Activated CD4-positive, alpha-beta memory T cell treated with anti-CD3 and anti-CD28 coated beads for 36 hours (primary cell): ENCODE measurements around the gene USP53. TPM values are rescaled to one million over a fixed set of nuclear protein-coding genes. Genes with fewer than 3 reads are reported as not detected.
"Not testable (repeated sequence)": the region's sequence is repeated elsewhere in the genome, so short reads cannot be mapped to it uniquely, and the experiment has no call there.

Experiments
- CTCF ChIA-PET: fragments of 350-600 bp; sonication (Branson Sonifier 250); formaldehyde crosslinking; loops from one replicate; lab custom pipeline; 2021; ENCODE audit warnings: antibody characterized with exemption, inconsistent platforms; lab: Charles Lee
- POLR2A ChIA-PET: fragments of 350-600 bp; sonication (Branson Sonifier 250); formaldehyde crosslinking; loops from one replicate; lab custom pipeline; 2021; ENCODE audit warnings: antibody characterized with exemption; lab: Charles Lee
- DNase-seq: peaks from one replicate; pipeline ENCODE4 v3.0.0-alpha.2; 2020
- H3K27ac Mint-ChIP-seq: one replicate; pipeline ENCODE4 v1.8.0; 2021; ENCODE audit warnings: mixed read lengths
- H3K27me3 Mint-ChIP-seq: one replicate; pipeline ENCODE4 v1.8.0; 2021; ENCODE audit warnings: mixed read lengths
- H3K36me3 Mint-ChIP-seq: one replicate; pipeline ENCODE4 v1.8.0; 2021; ENCODE audit warnings: mixed read lengths
- H3K4me1 Mint-ChIP-seq: one replicate; pipeline ENCODE4 v1.8.0; 2021; ENCODE audit warnings: low read depth, mixed read lengths
- H3K4me3 Mint-ChIP-seq: one replicate; pipeline ENCODE4 v1.8.0; 2021; ENCODE audit warnings: mild to moderate bottlenecking, mixed read lengths
- H3K9me3 Mint-ChIP-seq: one replicate; pipeline ENCODE4 v1.8.0; 2021; ENCODE audit warnings: mixed read lengths
- intact Hi-C: fragments of 100-400 bp; cut with micrococcal nuclease; formaldehyde crosslinking; loops from one replicate; pipeline ENCODE4 v1.15.1; 2023
- total RNA-seq, 2 experiments: library from RNA; stranded (reverse); gene quantifications; one replicate each; pipeline ENCODE4 v1.2.3, GENCODE V29; 2021

Gene USP53
- total RNA-seq, 2 experiments from 2014 or later: 9.5 to 10.5 TPM

DNA sequence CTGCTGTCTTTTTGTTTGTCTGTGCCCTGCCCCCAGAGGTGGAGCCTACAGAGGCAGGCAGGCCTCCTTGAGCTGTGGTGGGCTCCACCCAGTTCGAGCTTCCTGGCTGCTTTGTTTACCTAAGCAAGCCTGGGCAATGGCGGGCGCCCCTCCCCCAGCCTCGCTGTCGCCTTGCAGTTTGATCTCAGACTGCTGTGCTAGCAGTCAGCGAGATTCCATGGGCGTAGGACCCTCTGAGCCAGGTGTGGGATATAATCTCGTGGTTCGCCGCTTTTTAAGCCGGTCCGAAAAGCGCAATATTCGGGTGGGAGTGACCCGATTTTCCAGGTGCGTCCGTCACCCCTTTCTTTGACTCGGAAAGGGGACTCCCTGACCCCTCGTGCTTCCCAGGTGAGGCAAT is 67.0 kb downstream of the USP53 start:
- H3K4me1 Mint-ChIP-seq: peaks cover 24% of the 10 kb centered on the region
- H3K36me3 Mint-ChIP-seq, H3K9me3 Mint-ChIP-seq, H3K27ac Mint-ChIP-seq, POLR2A ChIA-PET, H3K4me3 Mint-ChIP-seq, DNase-seq, intact Hi-C loops, H3K27me3 Mint-ChIP-seq, CTCF ChIA-PET: not testable (repeated sequence)

DNA sequence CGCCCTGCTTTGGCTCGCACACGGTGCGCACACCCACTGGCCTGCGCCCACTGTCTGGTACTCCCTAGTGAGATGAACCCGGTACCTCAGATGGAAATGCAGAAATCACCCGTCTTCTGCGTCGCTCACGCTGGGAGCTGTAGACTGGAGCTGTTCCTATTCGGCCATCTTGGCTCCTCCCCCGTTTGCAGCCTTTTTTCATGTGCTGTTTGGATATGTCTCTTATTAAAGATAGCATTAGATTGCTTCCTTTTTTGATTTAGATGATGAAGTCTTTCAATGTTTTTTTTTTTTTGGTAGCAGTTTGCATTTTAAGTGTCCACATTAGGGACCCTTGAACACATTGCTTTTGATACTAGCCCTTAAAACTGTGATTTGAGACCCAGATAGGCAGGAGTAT is 67.4 kb downstream of the USP53 start:
- H3K9me3 Mint-ChIP-seq, intact Hi-C loops, CTCF ChIA-PET, POLR2A ChIA-PET, H3K27ac Mint-ChIP-seq, H3K4me3 Mint-ChIP-seq, H3K36me3 Mint-ChIP-seq, H3K27me3 Mint-ChIP-seq, DNase-seq: not testable (repeated sequence)
- peaks cover 27% of the 10 kb centered on the region for H3K4me1 Mint-ChIP-seq

DNA sequence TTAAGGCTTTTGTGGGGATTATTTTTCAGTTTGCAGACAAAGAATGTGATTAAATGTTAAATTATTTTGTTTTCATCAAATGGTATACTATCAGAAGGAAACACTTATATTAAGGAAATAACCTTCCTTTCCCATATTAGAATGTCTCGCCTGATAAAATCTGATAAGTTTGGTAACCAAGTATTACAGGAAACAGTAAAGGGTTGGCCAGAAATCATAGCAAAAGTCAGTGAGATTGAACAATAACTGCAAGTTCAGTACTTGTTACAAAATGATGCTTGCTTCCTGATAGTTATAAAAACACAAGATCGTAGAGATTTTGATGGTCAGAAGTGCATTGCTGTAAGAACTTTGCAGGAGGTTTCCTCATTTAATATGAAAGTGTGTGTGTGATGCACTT is 68.9 kb downstream of the USP53 start:
- H3K27me3 Mint-ChIP-seq: no peaks in the 10 kb centered on the region
- intact Hi-C loops: no loop called here
- H3K36me3 Mint-ChIP-seq: peaks cover 6% of the 10 kb centered on the region
- ChIA-PET POLR2A (no interaction called here), CTCF (no interaction called here)
- no peak overlapping the region for H3K27ac Mint-ChIP-seq
- DNase-seq: no peak
- H3K4me3 Mint-ChIP-seq: no peak overlapping the region
- H3K9me3 Mint-ChIP-seq: no peaks in the 10 kb centered on the region
- H3K4me1 Mint-ChIP-seq: peaks cover 31% of the 10 kb centered on the region

DNA sequence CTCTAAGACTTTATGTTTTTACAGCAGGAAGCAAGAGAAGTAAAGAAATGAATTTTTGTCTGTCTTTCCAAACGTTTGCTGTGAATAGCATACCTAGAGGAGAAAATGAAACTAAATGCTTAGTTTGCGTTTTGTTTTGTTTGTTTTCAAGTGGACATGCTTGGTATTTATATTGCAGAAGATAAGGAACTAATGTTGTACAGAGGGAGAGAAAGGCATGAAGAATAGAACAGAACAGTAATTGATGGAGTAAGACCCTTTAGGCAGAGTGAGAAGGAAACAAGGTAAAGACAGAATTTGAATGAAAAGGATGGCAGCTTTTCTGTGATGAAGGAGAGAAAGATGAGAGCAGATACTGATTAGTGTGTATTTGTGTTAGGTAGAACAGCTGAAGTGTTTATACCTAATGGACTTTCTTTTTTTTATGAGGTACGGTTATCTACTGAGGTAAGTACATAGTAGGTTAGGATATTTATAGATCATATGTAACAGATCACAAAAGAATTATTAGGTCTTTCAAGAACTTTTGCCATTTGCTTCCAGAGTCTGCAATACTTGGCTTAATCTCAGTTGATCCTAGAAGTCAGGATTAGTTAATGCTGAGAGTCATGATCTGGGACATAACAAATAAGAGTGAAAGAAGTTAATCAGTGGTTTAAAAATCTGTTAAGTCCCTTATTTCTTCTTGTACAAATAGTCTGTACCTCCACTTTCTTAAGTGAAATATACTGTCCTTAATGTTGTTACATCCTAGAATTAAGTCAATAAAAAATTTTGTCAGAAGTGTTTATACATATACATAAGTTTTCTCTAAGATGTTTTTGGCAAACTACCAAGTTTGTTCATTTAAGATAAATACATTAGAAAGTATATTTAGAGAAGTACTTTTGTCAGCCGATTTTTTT is 72.6 kb downstream of the USP53 start:
- POLR2A ChIA-PET: no interaction called here
- Mint-ChIP-seq H3K27ac (peak overlapping the region; percentile 11), H3K9me3 (no peaks in the 10 kb centered on the region), H3K27me3 (no peaks in the 10 kb centered on the region), H3K4me1 (peaks cover 28% of the 10 kb centered on the region), H3K36me3 (peaks cover under 1% of the 10 kb centered on the region), H3K4me3 (peak overlapping the region; percentile 45)
- DNase-seq: no peak
- CTCF ChIA-PET: interaction anchor here (0.6 kb wide), 1 partner anchor 244 kb away, joined by 5 read pairs; no protein-coding TSS in a partner anchor
- intact Hi-C loops: no loop called here

DNA sequence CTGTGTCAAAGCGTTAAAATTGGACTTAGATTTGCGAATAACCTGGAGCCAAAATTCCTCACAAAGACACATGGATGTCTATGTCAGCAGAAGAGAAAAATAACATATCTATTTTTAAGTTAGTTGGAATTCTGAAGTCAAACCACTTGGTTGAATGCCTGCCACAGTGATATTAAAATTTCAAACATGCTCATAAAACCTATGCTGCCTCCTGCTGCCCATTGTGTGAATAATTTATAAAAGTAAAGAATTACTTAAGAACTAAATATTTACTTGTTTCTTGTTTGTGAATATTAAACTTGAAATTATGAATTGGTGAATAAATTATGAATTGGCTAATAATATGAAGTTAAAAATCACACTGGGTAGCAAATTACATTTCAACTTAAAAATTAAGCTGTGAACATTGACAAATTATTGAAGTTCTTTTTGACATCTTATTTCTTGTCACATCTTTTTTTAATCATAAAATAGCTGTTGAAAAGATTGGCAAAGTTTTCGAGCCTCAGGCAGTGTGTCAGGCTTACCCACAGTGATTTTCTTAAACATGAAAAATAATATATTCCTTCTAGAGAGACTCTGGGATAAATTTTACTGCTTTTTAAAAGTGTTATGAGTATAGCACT is 74.0 kb downstream of the USP53 start:
- ChIA-PET POLR2A (no interaction called here), CTCF (interaction anchor here (0.7 to 1.1 kb wide), 5 partner anchors 12 to 512 kb away, joined by 3 to 34 read pairs (median 4); a partner anchor contains a TSS)

DNA sequence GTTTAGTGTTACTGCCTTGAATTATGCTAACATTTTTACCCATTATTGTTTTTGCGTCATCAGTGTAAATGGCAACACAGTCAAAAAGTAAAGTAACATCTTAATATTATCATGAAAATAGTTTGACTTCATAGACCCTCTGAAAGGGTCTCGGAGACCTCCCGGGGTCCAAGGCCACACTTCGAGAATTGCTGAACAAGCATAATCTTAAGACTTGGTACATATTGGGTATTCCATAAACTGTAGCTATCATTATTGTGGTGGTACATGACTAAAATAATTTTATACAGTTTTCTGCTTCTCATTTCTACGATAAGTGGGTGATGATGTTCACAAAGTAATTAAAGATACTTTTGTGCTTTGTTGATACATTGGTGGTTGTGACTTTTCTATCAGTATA is 76.8 kb downstream of the USP53 start:
- ChIA-PET POLR2A (interaction anchor here (1.0 to 1.2 kb wide), 2 partner anchors 11 to 76 kb away, joined by 4 to 5 read pairs; a partner anchor contains a TSS), CTCF (interaction anchor here (0.7 to 6.3 kb wide), 2 partner anchors 11 to 248 kb away, joined by 3 to 56 read pairs; no protein-coding TSS in a partner anchor)
- no peak overlapping the region for H3K27ac Mint-ChIP-seq
- H3K4me1 Mint-ChIP-seq: peaks cover 7% of the 10 kb centered on the region
- no peak for DNase-seq
- H3K9me3 Mint-ChIP-seq: no peaks in the 10 kb centered on the region
- no peaks in the 10 kb centered on the region for H3K27me3 Mint-ChIP-seq
- intact Hi-C loops: no loop called here
- H3K4me3 Mint-ChIP-seq: no peak overlapping the region
- H3K36me3 Mint-ChIP-seq: no peaks in the 10 kb centered on the region

More for the DNA sequence above, 74.0 kb downstream of the USP53 start:
- no peaks in the 10 kb centered on the region for H3K36me3 Mint-ChIP-seq
- H3K4me3 Mint-ChIP-seq: no peak overlapping the region
- no peak overlapping the region for H3K27ac Mint-ChIP-seq
- intact Hi-C loops: loop anchor here (1.0 kb wide), 2 partner anchors 74 to 244 kb away; partner anchors contain the start of gene USP53
- peaks cover 16% of the 10 kb centered on the region for H3K4me1 Mint-ChIP-seq
- peak; percentile 22 for DNase-seq
- no peaks in the 10 kb centered on the region for H3K9me3 Mint-ChIP-seq
- H3K27me3 Mint-ChIP-seq: no peaks in the 10 kb centered on the region

DNA sequence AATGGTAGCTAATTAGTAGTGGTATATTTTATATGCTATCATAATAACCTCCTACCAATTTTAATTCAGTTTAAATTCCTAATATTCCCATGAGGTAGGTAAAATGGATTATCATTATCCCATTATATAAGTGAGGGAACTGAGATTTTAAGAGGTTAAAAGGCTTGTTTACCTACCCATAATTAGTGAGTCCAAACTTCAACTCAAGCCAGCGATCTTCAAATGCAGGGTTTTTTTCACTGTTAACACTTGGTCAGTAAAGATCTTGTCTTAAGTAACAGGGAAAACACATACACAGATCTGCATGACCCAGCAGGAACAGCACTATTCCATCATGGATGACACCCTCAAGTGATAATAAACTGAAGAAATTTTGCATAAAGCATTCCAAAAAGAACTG is 78.1 kb downstream of the USP53 start:
- ChIA-PET CTCF (interaction anchor here (6.3 kb wide), 1 partner anchor 249 kb away, joined by 56 read pairs; no protein-coding TSS in a partner anchor), POLR2A (interaction anchor here (1.2 kb wide), 1 partner anchor 9 kb away, joined by 5 read pairs; a partner anchor contains a TSS)
- intact Hi-C loops: no loop called here
- no peak for DNase-seq
- no peaks in the 10 kb centered on the region for H3K4me1 Mint-ChIP-seq
- H3K27ac Mint-ChIP-seq: no peak overlapping the region
- H3K4me3 Mint-ChIP-seq: no peak overlapping the region
- no peaks in the 10 kb centered on the region for H3K36me3 Mint-ChIP-seq
- H3K9me3 Mint-ChIP-seq: no peaks in the 10 kb centered on the region
- no peaks in the 10 kb centered on the region for H3K27me3 Mint-ChIP-seq

DNA sequence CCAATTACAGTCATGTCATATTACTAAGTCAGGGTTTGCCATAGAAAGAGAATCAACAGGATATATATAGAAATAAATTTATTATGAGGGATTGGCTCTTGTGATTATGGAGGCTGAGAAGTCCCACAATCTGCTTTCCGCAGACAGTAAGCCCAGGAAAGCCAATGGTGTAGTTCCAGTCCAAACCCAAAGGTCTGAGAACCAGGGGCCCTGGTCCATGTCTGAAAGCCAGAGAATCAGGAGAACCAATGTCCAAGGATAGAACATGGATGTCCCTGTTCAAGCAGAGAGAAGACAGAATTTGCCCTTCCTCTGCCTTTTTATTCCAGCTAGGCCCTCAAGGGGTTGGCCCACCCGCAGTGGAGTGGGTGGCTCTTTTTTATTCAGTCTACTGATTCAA is 83.8 kb downstream of the USP53 start:
- ChIA-PET CTCF (interaction anchor here (1.8 kb wide), 1 partner anchor 254 kb away, joined by 7 read pairs; no protein-coding TSS in a partner anchor), POLR2A (no interaction called here)
- Mint-ChIP-seq H3K4me1 (peaks cover 26% of the 10 kb centered on the region), H3K9me3 (no peaks in the 10 kb centered on the region), H3K4me3 (no peak overlapping the region), H3K36me3 (peaks cover 38% of the 10 kb centered on the region), H3K27me3 (no peaks in the 10 kb centered on the region), H3K27ac (no peak overlapping the region)
- intact Hi-C loops: no loop called here
- DNase-seq: no peak

DNA sequence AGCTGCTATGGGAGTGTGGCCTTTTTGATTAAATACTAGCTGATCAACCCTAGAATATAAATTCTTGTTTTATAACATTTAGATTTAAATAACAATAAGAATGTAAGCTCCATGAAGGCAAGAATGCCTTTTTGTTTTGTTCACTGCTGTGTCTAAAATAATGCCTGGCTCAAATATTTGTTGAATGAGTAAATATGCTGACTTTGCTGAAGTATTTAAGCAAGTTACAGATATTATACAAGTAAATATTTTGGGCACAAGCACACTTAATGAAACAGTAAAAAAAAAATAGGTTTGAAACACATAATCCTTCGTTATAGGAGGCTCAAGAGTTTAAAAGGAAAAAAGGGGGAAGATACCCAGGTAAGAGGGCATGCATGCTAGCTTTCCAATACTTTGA is 85.3 kb downstream of the USP53 start:
- POLR2A ChIA-PET: no interaction called here
- Mint-ChIP-seq H3K27ac (no peak overlapping the region), H3K4me1 (peaks cover 30% of the 10 kb centered on the region), H3K9me3 (no peaks in the 10 kb centered on the region), H3K36me3 (peaks cover 38% of the 10 kb centered on the region), H3K4me3 (no peak overlapping the region), H3K27me3 (no peaks in the 10 kb centered on the region)
- intact Hi-C loops: no loop called here
- CTCF ChIA-PET: interaction anchor here (1.1 to 4.4 kb wide), 3 partner anchors 11 to 316 kb away, joined by 3 to 35 read pairs (median 5); no protein-coding TSS in a partner anchor
- DNase-seq: no peak

DNA sequence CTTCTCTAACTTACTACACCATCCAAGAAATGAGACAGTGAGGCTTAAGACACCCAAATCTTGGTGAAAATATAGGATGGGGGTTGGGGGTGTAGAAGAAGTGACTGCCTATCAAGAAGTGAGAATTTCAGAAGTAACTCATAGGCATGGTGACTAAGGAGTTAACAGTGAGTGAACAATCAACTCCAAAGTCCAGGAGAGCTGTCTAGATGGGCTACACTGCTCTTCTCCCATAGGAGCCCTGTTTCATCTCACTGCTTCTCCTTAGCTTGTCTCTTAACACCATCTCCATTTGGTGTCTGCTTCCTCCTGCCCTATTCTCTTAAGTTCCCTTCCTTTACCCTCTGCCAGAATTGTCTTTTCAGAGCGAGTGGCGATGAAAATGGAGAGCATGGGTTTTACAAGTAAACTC is 86.8 kb downstream of the USP53 start:
- Mint-ChIP-seq H3K4me3 (peak overlapping the region; percentile 96), H3K27me3 (no peaks in the 10 kb centered on the region), H3K4me1 (peaks cover 30% of the 10 kb centered on the region), H3K27ac (peak overlapping the region; percentile 97), H3K9me3 (no peaks in the 10 kb centered on the region), H3K36me3 (peaks cover 38% of the 10 kb centered on the region)
- CTCF ChIA-PET: interaction anchor here (0.6 to 4.4 kb wide), 7 partner anchors 62 to 527 kb away, joined by 3 to 35 read pairs (median 4); no protein-coding TSS in a partner anchor
- no peak for DNase-seq
- intact Hi-C loops: loop anchor here (1.0 kb wide), 2 partner anchors 8 to 61 kb away; no protein-coding TSS in a partner anchor
- POLR2A ChIA-PET: interaction anchor here (1.0 to 2.5 kb wide), 4 partner anchors 9 to 155 kb away, joined by 3 to 23 read pairs (median 8); partner anchors contain the start of gene USP53

DNA sequence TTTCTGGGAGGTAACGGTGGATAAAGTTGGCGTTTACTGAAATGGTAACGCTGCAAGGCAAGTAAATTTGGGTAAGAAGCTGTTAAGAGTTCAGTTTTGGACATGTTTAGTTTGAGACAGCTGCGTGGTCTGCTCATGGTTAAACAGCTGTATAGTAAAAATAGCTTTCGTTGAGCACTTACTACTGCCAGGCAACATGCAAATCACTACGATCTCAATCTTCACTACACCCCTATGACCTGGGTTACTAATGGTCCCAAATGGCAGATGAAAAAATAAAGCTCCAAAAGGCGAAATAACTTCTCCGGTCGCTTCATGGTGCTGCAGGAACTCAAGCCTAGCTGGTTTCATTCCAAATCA is 87.2 kb downstream of the USP53 start:
- intact Hi-C loops: loop anchor here (1.0 to 2.0 kb wide), 7 partner anchors 8 to 767 kb away; partner anchors contain the start of genes MAD2L1 and SEC24D
- no peaks in the 10 kb centered on the region for H3K9me3 Mint-ChIP-seq
- peak overlapping the region; percentile 97 for H3K27ac Mint-ChIP-seq
- ChIA-PET CTCF (interaction anchor here (0.6 to 4.4 kb wide), 9 partner anchors 10 to 528 kb away, joined by 3 to 35 read pairs (median 4); no protein-coding TSS in a partner anchor), POLR2A (interaction anchor here (0.6 to 2.5 kb wide), 8 partner anchors 8 to 1020 kb away, joined by 3 to 23 read pairs (median 4); partner anchors contain the start of gene USP53)
- H3K4me3 Mint-ChIP-seq: peak overlapping the region; percentile 96
- H3K36me3 Mint-ChIP-seq: peaks cover 38% of the 10 kb centered on the region
- H3K27me3 Mint-ChIP-seq: no peaks in the 10 kb centered on the region
- peaks cover 30% of the 10 kb centered on the region for H3K4me1 Mint-ChIP-seq
- DNase-seq: no peak
